Stimulated activated CD4-positive, alpha-beta T cell treated with anti-CD3 and anti-CD28 coated beads, Interleukin-12 subunit alpha, Interleukin-12 subunit beta, amount 100 ng/mL, for 48 hours (primary cell): ENCODE data around the gene NXF1.
"Not testable (repeated sequence)": the region's sequence is repeated elsewhere in the genome, so short reads cannot be mapped to it uniquely, and the experiment has no call there.

Experiments
- DNase-seq, 3 donors: peaks; one replicate each; pipeline ENCODE4 v3.0.0-alpha.2; 2020; ENCODE audit warnings: low read depth in 2 of 3, low spot score in 1 of 3

The NXF1 gene

GRCh38 chr11:62788991-62789390, 16.2 kb downstream of the NXF1 start:
- DNase-seq, result no peak

- DNase-seq, result peak; percentile 96 to 97 (median 97)
Observed at GRCh38 chr11:62787005-62787759, 18.1 kb downstream of the NXF1 start, which contains the start of gene TMEM179B. Gene TMEM179B, plus strand, starts transcription at chr11:62787402. Its CDS starts 30 bp downstream, at chr11:62787432.

DNA sequence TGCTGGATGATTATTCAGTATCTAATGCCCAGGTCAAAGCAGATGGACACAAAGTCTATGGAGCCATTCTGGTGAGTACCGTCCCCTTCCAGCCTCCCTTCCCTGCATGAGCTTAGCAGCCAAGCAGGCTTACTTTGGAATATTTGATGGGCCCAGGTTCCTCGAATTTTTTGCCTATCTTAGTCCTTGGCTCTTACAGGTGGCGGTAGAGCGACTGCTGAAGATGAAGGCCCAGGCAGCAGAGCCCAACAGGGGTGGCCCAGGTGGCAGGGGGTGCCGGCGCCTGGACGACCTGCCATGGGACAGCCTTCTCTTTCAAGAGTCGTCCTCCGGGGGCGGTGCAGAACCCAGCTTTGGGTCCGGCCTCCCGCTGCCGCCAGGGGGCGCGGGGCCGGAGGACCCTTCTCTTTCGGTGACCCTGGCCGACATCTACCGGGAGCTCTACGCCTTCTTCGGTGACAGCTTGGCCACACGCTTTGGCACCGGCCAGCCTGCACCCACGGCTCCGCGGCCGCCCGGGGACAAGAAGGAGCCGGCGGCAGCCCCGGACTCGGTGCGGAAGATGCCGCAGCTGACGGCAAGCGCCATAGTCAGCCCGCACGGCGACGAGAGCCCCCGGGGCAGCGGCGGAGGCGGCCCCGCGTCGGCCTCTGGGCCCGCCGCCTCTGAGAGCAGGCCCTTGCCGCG, 18.8 kb downstream of the NXF1 start:
- peak; percentile 73 to 79 (median 77) for DNase-seq

GRCh38 chr11:62782753-62783152, 22.5 kb downstream of the NXF1 start:
- no peak for DNase-seq

GRCh38 chr11:62778441-62778840, 26.8 kb downstream of the NXF1 start:
- DNase-seq, result no peak

DNA sequence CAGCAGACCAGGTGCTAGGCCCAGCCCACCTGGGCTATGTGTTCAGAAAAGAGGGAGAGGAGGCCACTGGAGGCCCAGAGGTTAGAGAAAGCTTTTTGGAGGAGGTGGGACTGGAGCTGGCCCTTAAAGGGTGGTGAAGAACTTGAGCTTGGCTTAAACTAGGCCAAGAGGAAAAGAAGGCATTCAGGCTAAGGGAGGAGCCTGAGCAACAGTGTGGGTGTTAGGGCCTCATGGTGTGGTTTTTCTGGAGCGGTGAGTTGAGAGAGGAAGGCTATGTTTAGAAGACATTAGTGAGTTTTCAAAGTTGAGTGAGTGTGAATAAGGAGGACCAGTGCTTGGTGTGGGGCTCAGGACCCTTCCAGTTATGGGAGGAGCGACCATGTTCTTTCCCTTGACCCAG, 27.9 kb downstream of the NXF1 start:
- DNase-seq, result no peak

DNA sequence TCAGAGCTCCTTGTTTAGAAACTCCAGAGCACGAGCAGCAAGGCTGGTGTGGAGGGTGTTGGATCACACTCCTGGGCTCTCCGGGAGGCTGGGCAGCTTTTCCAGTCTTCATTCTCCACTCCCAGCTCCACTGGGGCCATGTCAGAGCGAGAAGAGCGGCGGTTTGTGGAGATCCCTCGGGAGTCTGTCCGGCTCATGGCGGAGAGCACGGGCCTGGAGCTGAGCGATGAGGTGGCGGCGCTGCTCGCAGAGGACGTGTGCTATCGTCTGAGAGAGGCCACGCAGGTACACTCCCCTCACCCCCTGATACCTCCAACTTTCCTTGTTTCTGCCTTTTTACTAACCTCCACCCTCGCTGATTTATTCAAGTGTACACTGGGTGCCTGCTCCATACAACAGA, 29.6 kb downstream of the NXF1 start:
- no peak for DNase-seq

- no peak for DNase-seq
Observed at GRCh38 chr11:62774407-62774806, 30.8 kb downstream of the NXF1 start.

- DNase-seq, result peak; percentile 94 to 97 (median 96)
Observed at GRCh38 chr11:62771144-62772021, 33.9 kb downstream of the NXF1 start, which contains the start of gene TAF6L. Gene TAF6L, plus strand, starts transcription at chr11:62771396. Its CDS starts 4,388 bp downstream, at chr11:62775784.

GRCh38 chr11:62770778-62771143, 34.5 kb downstream of the NXF1 start:
- no peak for DNase-seq

- not testable (repeated sequence) for DNase-seq
Observed at GRCh38 chr11:62760867-62761227, 44.4 kb downstream of the NXF1 start.

GRCh38 chr11:62757846-62758788, 47.1 kb downstream of the NXF1 start:
- DNase-seq, result no peak

DNA sequence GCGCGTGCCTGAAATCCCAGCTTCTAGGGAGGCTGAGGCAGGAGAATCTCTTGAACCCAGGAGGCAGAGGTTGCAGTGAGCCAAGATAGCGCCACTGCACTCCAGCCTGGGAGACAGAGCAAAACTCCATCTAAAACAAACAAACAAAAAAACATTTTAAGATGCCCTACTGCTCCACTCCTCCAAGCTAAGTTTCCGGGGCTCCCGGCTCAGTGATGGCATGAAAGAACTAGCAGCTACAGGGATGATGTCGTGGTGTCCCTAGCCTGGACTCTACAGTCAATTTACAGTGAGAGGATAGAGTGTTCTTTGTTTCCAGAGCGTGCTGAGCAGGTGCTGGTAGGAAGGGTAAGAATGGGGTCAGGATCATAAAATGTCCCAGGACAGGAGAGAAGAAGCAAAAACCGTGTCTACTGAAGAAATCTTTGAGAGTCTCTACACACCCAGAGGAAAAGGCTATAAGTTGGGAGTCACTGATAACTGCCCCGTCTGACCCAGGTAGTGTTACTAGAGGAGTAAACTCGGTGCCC, 50.1 kb downstream of the NXF1 start:
- DNase-seq, result no peak

- DNase-seq, result peak; percentile 95 to 98 (median 96)
Observed at GRCh38 chr11:62753736-62754603, 51.3 kb downstream of the NXF1 start, which contains the start of gene ZBTB3. Gene ZBTB3, minus strand, starts transcription at chr11:62754160. Its CDS starts 496 bp downstream, at chr11:62753664.

DNA sequence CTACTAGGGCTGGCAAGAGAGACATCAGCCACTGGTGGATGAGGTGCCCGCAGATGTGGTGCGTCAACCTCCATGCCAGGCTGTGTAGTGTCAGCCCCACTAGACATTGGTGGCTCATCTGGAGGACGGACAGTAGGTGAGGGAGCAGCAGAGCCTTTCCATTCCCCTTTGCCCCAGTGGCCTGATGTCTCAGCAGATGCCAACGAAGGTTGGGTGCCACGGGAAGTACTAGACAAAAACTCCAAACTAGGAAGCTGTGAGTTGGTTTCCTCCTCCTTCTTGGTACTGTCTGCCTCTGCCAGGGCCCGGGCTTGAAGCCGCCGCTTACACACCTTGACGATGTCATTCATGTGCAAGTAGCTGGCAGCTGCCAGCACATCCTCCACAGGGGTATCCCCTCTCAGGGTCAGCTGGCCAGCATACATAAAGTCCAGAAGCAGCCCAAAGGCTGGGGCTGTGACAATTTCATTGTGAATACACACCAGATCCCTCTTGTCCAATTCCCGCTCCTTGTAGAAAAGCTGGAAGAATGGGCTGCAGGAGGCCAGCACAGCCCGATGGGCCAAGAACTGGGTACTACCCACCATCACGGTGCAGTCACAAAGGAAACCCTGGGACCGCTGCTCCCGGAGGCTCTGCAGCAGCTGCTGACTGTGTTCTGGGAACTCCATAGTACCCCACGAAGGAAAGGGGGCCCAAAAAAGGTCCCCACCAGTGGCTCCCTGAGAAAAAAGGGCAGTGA, 52.1 kb downstream of the NXF1 start:
- DNase-seq, result no peak

GRCh38 chr11:62752177-62752785, 53.0 kb downstream of the NXF1 start:
- DNase-seq, result no peak

GRCh38 chr11:62749931-62750330, 55.3 kb downstream of the NXF1 start:
- DNase-seq, result not testable (repeated sequence)
